Stimulated activated CD4-positive, alpha-beta T cell treated with anti-CD3 and anti-CD28 coated beads, Interleukin-4, amount 100 ng/mL, for 24 hours (primary cell): ENCODE data around the gene KRT78.

ENCODE experiments used
- DNase-seq: peaks from one replicate; pipeline ENCODE4 v3.0.0-alpha.2; 2020

KRT78 gene

GRCh38 chr12:52837781-52838608 is 10.8 kb downstream of the KRT78 start:
- DNase-seq = no peak

- no peak for DNase-seq
Measured at GRCh38 chr12:52837413-52837741, 11.4 kb downstream of the KRT78 start.

- no peak for DNase-seq
Measured at GRCh38 chr12:52836491-52837412, 12.0 kb downstream of the KRT78 start.

- peak; percentile 67 for DNase-seq
Measured at GRCh38 chr12:52836042-52836466, 12.7 kb downstream of the KRT78 start.

GRCh38 chr12:52835271-52836041 is 13.3 kb downstream of the KRT78 start:
- no peak for DNase-seq

GRCh38 chr12:52834727-52835001 is 14.1 kb downstream of the KRT78 start:
- DNase-seq = no peak

GRCh38 chr12:52833922-52834726 is 14.7 kb downstream of the KRT78 start, which contains the start of gene KRT79:
Gene KRT79 (minus strand): TSS chr12:52834311. CDS start chr12:52834260, 51 bp downstream.
- DNase-seq = no peak

GRCh38 chr12:52832985-52833905 is 15.5 kb downstream of the KRT78 start:
- no peak for DNase-seq

GRCh38 chr12:52832451-52832850 is 16.3 kb downstream of the KRT78 start:
- DNase-seq = no peak

- DNase-seq = no peak
Measured at GRCh38 chr12:52831251-52831650, 17.5 kb downstream of the KRT78 start.

GRCh38 chr12:52829986-52830770 is 18.6 kb downstream of the KRT78 start:
- no peak for DNase-seq

GRCh38 chr12:52828591-52829021 is 20.2 kb downstream of the KRT78 start:
- no peak for DNase-seq

GRCh38 chr12:52828156-52828555 is 20.6 kb downstream of the KRT78 start:
- DNase-seq = no peak

- DNase-seq = no peak
Measured at GRCh38 chr12:52827499-52828090, 21.2 kb downstream of the KRT78 start.

- DNase-seq = no peak
Measured at GRCh38 chr12:52826611-52827498, 21.9 kb downstream of the KRT78 start.

- no peak for DNase-seq
Measured at GRCh38 chr12:52825961-52826360, 22.8 kb downstream of the KRT78 start.

- DNase-seq = no peak
Measured at GRCh38 chr12:52824741-52825410, 23.9 kb downstream of the KRT78 start.

GRCh38 chr12:52823761-52824450 is 24.9 kb downstream of the KRT78 start:
- no peak for DNase-seq
